ENCODE measurements around the gene SH2D4B.

GRCh38 chr10:80518807-80519360 is 18.8 kb upstream of the SH2D4B start:
- TF ChIP-seq CTCF (IDR thresholded peaks at IDR 0.05): no peak
- TF ChIP-seq POLR2A (IDR thresholded peaks at IDR 0.05): no peak

All from esophagus squamous epithelium (tissue), 4 donors.